Testis (tissue), 3 donors: ENCODE measurements around the gene VSTM5. TPM values are rescaled to one million over a fixed set of nuclear protein-coding genes. Genes with fewer than 3 reads are reported as not detected.

ENCODE experiments used
- DNase-seq: peaks from one replicate; pipeline ENCODE4 v3.0.0-alpha.2; 2019
- H3K27ac ChIP-seq, 2 donors: fragments of 200-600 bp; sonication (generic); one replicate each; pipeline ENCODE4 v1.5.1; 2019
- H3K27me3 ChIP-seq: fragments of 200-600 bp; sonication (generic); one replicate; pipeline ENCODE4 v1.5.1; 2019
- H3K36me3 ChIP-seq: fragments of 200-600 bp; sonication (generic); one replicate; pipeline ENCODE4 v1.5.1; 2017; ENCODE audit warnings: low read depth; ENCODE audit errors: missing control alignments
- H3K4me1 ChIP-seq: fragments of 200-600 bp; sonication (generic); one replicate; pipeline ENCODE4 v1.5.1; 2019
- H3K4me3 ChIP-seq, 2 donors: fragments of 200-600 bp; sonication (generic); one replicate each; pipeline ENCODE4 v1.5.1; 2017 to 2019
- H3K9me3 ChIP-seq: fragments of 200-600 bp; sonication (generic); one replicate; pipeline ENCODE4 v1.5.1; 2017
- CTCF ChIP-seq, 3 experiments: fragments of 450-650 bp in 2 of 3; fragments of 200-600 bp in 1 of 3; sonication (generic) in 1 of 3; IDR thresholded peaks; one replicate each; pipeline ENCODE4 v1.5.1; 2016 to 2019; ENCODE audit warnings: antibody characterized with exemption in 3 of 3, mild to moderate bottlenecking in 2 of 3, moderate library complexity in 1 of 3
- POLR2A ChIP-seq: fragments of 450-650 bp; IDR thresholded peaks from one replicate; pipeline ENCODE4 v1.6.1; 2017; ENCODE audit warnings: antibody characterized with exemption, mild to moderate bottlenecking, moderate library complexity
- WGBS, 2 donors: methylation state at CpG; one replicate each; pipeline ENCODE4 v1.1.5; 2018; 5-methylcytosine and 5-hydroxymethylcytosine counted together
- intact Hi-C: fragments of 100-400 bp; cut with DNase I; formaldehyde crosslinking; loops from one replicate; pipeline ENCODE4 v1.15.1; 2023; ENCODE audit warnings: low total_unique reads
- polyA plus RNA-seq: library from polyadenylated mRNA; stranded (reverse); fragments of 350-450 nt; fragmentation: Illumina TruSeq; extraction: RNeasy Lipid Tissue Mini Kit (QIAGEN cat#74804); gene quantifications from one replicate; pipeline ENCODE4 v1.2.3, GENCODE V29; 2014; ENCODE audit warnings: low read depth, low replicate concordance; ENCODE audit not compliant: insufficient read depth
- total RNA-seq, 2 donors: library from RNA; depleted of rRNA; stranded (reverse); fragments of >200 nt; gene quantifications; one replicate each; pipeline ENCODE4 v1.2.3, GENCODE V29; 2016

VSTM5 gene
- total and polyA plus RNA-seq, 3 donors from 2014 or later, result 0.26 to 0.50 (median 0.31) TPM

DNA sequence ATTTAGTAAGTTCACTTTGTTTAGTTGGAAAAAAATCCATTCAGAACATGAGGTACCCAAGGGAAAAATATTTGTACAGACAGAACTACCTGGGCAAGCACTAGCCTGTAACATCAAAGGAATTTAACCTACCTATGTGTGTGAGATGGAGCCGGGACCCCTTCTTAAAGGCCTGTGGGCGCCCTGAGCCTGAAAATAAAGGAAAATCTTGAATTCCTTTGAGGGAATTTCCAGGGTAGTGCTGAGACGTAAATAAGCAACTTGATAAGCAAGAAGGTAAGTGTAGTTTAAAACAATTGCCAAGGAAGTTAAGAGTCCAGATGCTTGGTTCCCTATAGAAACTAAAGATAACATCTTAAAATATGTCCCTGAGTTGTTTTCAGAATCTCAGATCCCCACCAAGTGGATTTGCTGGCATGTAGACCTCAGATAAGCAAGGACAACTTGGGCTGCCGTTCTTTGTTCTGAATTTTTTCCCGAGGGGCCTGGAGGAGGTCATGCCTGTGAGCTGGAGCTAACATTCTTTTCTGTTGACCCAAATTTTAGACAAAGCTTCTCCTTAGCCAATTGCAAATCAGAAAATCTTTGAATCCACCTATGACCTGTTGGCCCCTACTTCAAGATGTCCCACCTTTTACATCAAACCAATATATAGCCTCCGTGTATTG, 35.3 kb downstream of the VSTM5 start:
- Histone ChIP-seq H3K9me3 (no peaks in the 10 kb centered on the region), H3K27ac (no peak overlapping the region), H3K4me1 (no peaks in the 10 kb centered on the region), H3K4me3 (no peak overlapping the region), H3K27me3 (no peaks in the 10 kb centered on the region), H3K36me3 (no peaks in the 10 kb centered on the region)
- 70 to 74% methylated on average over 6 of the region's 6 CpGs for WGBS, 2 donors
- intact Hi-C loops, result no loop called here
- TF ChIP-seq CTCF (IDR thresholded peaks at IDR 0.05) (no peak), POLR2A (no peak)
- DNase-seq, result no peak

GRCh38 chr11:93813974-93814373, 36.4 kb downstream of the VSTM5 start:
- DNase-seq, result no peak
- Histone ChIP-seq H3K9me3 (no peaks in the 10 kb centered on the region), H3K27ac (no peak overlapping the region), H3K4me3 (no peak overlapping the region), H3K36me3 (no peaks in the 10 kb centered on the region), H3K27me3 (no peaks in the 10 kb centered on the region), H3K4me1 (no peaks in the 10 kb centered on the region)
- no peak for TF ChIP-seq CTCF (IDR thresholded peaks at IDR 0.05)
- no peak for TF ChIP-seq POLR2A
- intact Hi-C loops, result no loop called here
- 92 to 95% methylated on average over 5 of the region's 5 CpGs for WGBS, 2 donors

DNA sequence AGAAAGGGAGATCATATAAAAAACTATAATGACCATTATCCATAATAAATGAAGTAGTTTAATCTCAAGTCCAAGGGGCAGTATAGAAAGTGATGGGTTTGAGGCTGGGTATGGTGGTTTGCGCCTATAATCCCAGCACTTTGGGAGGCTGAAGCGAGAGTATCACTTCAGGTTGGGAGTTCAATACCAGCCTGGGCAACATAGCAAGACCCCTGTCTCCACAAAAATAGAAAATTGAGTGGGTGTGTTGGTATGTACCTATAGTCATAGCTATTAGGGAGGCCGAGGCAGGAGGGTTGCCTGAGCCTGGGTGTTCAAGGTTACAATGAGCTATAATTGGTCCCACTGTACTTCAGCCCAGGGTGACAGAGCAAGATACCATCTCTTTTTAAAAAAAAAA, 42.4 kb downstream of the VSTM5 start:
- Histone ChIP-seq H3K27ac (no peak overlapping the region), H3K36me3 (no peaks in the 10 kb centered on the region), H3K4me1 (no peaks in the 10 kb centered on the region), H3K4me3 (no peak overlapping the region), H3K9me3 (no peaks in the 10 kb centered on the region), H3K27me3 (no peaks in the 10 kb centered on the region)
- 97 to 98% methylated on average over 3 of the region's 3 CpGs for WGBS, 2 donors
- TF ChIP-seq POLR2A (no peak), CTCF (IDR thresholded peaks at IDR 0.05) (no peak)
- intact Hi-C loops, result no loop called here
- no peak for DNase-seq

- intact Hi-C loops, result no loop called here
- Histone ChIP-seq H3K27me3 (no peaks in the 10 kb centered on the region), H3K4me3 (no peak overlapping the region), H3K36me3 (no peaks in the 10 kb centered on the region), H3K4me1 (no peaks in the 10 kb centered on the region), H3K9me3 (no peaks in the 10 kb centered on the region), H3K27ac (no peak overlapping the region)
- TF ChIP-seq CTCF (IDR thresholded peaks at IDR 0.05), result no peak
- no peak for TF ChIP-seq POLR2A
- DNase-seq, result no peak
- WGBS, 2 donors, result 92 to 94% methylated on average over 2 of the region's 2 CpGs
These were observed 45.5 kb downstream of the VSTM5 start for GRCh38 chr11:93804879-93805278.

DNA sequence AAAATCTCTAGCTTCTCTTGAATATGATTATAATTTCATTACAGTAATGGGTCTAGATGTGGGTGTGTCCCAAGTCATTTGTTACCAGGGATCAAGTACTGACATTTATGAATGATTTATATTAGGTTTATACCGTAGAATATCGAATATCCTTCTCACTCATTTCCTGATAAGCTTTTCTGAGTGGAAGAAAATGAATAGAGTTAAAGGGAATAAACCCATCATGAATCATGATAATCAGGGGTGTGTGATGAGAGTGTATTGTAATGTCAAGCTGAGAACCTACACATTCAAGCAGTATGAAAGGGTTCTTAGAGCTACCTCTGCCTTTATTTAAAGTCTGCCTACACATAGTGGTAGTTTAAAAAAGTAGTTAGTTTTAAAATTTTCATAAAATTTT, 49.1 kb downstream of the VSTM5 start:
- H3K27me3 ChIP-seq, result no peaks in the 10 kb centered on the region
- 72 to 85% methylated on average over 2 of the region's 2 CpGs for WGBS, 2 donors
- no peaks in the 10 kb centered on the region for H3K36me3 ChIP-seq
- no peak overlapping the region for H3K4me3 ChIP-seq
- DNase-seq, result no peak
- intact Hi-C loops, result no loop called here
- H3K9me3 ChIP-seq, result no peaks in the 10 kb centered on the region
- H3K4me1 ChIP-seq, result no peaks in the 10 kb centered on the region
- H3K27ac ChIP-seq, result no peak overlapping the region
- TF ChIP-seq POLR2A (no peak), CTCF (IDR thresholded peaks at IDR 0.05) (no peak)
